Epithelial cell of proximal tubule (primary cell): ENCODE measurements around the gene VSX1. TPM values are rescaled to one million over a fixed set of nuclear protein-coding genes. Genes with fewer than 3 reads are reported as not detected.

Source experiments
- DNase-seq: peaks from one replicate; pipeline ENCODE4 v3.0.0-alpha.2; 2011; ENCODE audit warnings: low read depth
- H3K4me3 ChIP-seq: 2 replicates; pipeline ENCODE4 v1.5.1; 2011; ENCODE audit warnings: low read depth, mild to moderate bottlenecking, low read length
- total RNA-seq: library from RNA; depleted of rRNA; stranded (reverse); fragments of >200 nt; gene quantifications from 2 replicates; pipeline ENCODE4 v1.2.3, GENCODE V29; 2015
- TF ChIP-seq, protein P1 (sequence below): conservative IDR thresholded peaks from 2 replicates; pipeline ENCODE4 v1.5.1; 2012; ENCODE audit warnings: low read depth, mild to moderate bottlenecking, low read length

Gene VSX1
- total RNA-seq, 1 donor from 2014 or later, result not detected

DNA sequence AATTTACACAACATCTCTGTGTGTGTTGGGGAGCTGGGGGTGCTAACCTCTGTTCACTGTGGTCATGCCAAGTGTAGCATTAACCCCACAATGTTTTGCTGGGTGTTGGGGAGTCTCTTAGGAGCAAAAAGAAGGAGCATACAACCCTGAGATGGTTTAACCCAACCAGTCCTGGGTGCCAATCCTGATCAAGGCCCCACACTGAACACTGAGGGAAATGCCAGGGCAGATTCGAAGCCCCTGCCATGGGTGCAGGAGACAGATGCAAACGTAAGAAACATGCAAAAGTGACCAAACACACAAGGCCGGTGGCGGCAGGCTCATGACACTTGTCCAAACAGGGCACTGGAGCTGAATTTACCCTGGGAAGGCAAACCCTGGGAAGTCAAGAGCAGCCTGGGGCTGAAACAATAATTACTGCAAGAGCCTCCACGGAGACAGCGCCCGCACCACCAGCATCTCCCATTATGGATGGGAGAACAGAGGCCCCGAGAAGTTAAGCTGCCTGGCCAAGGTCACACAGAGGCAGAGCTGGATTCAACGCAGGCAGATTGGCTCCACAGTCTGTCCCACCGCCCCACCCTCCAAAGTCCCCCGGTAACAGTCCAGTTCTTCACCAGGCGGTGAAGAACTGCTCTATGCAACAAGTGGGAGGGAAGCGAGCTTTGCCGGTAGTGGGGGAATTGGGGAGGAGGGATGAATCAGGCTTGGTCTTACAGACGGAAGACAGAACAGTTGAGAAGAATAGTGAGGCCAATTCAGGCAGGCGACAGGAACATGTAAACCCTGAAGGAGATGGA, 32.5 kb downstream of the VSX1 start:
- TF ChIP-seq, protein P1, sequence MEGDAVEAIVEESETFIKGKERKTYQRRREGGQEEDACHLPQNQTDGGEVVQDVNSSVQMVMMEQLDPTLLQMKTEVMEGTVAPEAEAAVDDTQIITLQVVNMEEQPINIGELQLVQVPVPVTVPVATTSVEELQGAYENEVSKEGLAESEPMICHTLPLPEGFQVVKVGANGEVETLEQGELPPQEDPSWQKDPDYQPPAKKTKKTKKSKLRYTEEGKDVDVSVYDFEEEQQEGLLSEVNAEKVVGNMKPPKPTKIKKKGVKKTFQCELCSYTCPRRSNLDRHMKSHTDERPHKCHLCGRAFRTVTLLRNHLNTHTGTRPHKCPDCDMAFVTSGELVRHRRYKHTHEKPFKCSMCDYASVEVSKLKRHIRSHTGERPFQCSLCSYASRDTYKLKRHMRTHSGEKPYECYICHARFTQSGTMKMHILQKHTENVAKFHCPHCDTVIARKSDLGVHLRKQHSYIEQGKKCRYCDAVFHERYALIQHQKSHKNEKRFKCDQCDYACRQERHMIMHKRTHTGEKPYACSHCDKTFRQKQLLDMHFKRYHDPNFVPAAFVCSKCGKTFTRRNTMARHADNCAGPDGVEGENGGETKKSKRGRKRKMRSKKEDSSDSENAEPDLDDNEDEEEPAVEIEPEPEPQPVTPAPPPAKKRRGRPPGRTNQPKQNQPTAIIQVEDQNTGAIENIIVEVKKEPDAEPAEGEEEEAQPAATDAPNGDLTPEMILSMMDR, result no peak
- DNase-seq, result no peak
- H3K4me3 ChIP-seq, result no peak overlapping the region

DNA sequence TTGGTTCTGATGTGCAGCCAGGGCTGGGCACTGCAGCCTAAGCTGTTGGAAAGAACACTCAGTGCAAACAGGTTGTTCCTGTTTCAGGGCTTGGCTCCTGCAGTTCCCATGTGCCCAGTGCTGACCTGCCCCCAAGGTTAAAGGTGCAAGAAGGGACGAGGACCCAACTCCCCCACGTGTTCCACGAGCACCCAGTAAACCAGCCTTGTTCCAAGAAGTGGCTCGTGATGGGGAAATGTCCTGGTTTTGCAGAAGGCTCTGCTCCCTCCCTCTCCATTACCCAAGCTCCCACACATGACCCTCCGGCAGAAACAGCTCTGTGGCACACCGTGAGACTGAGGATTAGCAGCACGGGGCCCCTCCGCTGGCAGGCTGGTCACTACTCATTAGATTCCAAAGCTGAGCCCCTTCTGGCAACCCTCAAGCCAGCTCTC, 33.4 kb downstream of the VSX1 start:
- H3K4me3 ChIP-seq, result no peak overlapping the region
- TF ChIP-seq, protein P1, result no peak
- DNase-seq, result no peak

DNA sequence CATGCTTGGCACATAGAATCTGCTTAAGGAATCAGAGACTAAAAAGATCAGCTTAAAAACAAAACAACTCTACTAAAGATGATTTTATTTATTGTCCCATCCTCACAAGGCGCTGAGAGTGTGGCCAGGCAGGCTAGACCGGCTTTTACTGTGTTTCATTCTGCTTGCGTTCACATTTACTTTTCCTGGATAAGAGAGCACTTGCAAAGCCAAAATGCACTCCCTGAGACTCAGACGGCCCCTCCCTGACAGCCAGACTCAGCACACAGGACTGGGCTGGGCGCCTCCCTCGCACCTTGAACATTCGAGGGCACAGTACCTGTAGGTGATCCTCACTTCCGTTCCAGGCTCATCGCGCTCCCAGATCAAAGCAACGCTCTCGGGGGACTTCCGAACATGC, 34.2 kb downstream of the VSX1 start:
- DNase-seq, result no peak
- H3K4me3 ChIP-seq, result no peak overlapping the region
- TF ChIP-seq, protein P1, result no peak

GRCh38 chr20:25046736-25047666, 34.9 kb downstream of the VSX1 start:
- no peak for DNase-seq
- TF ChIP-seq, protein P1, result no peak
- no peak overlapping the region for H3K4me3 ChIP-seq

GRCh38 chr20:25046181-25046641, 35.7 kb downstream of the VSX1 start:
- no peak overlapping the region for H3K4me3 ChIP-seq
- DNase-seq, result no peak
- TF ChIP-seq, protein P1, result no peak

GRCh38 chr20:25045343-25045712, 36.6 kb downstream of the VSX1 start:
- TF ChIP-seq, protein P1, result no peak
- no peak for DNase-seq
- H3K4me3 ChIP-seq, result no peak overlapping the region
